Smooth muscle cell (in vitro differentiated cells): ENCODE measurements around the gene CYB5RL. TPM values are rescaled to one million over a fixed set of nuclear protein-coding genes. Genes with fewer than 3 reads are reported as not detected.

Experiments
- DNase-seq: peaks from one replicate; lab custom pipeline; 2025; ENCODE audit not compliant: unreplicated experiment; lab: John Stamatoyannopoulos, UW
- H2AFZ ChIP-seq: fragments of 200-600 bp; sonication (generic); 2 replicates; pipeline ENCODE4 v1.6.0; 2016; ENCODE audit warnings: antibody characterized with exemption, low read depth, mild to moderate bottlenecking
- H3F3A ChIP-seq: fragments of 200-600 bp; sonication (generic); 2 replicates; pipeline ENCODE4 v1.6.0; 2017; ENCODE audit warnings: antibody characterized with exemption, low read depth
- H3K27ac ChIP-seq: fragments of 200-600 bp; sonication (generic); 2 replicates; pipeline ENCODE4 v1.5.1; 2016; ENCODE audit warnings: low read depth, mild to moderate bottlenecking
- H3K27me3 ChIP-seq: fragments of 200-600 bp; sonication (generic); 2 replicates; pipeline ENCODE4 v1.6.1; 2016; ENCODE audit warnings: low read depth, mild to moderate bottlenecking
- H3K36me3 ChIP-seq: fragments of 200-600 bp; sonication (generic); 2 replicates; pipeline ENCODE4 v1.5.1; 2016; ENCODE audit warnings: low read depth
- H3K4me1 ChIP-seq: fragments of 200-600 bp; sonication (generic); 2 replicates; pipeline ENCODE4 v1.5.1; 2016; ENCODE audit warnings: low read depth
- H3K4me2 ChIP-seq: fragments of 200-600 bp; sonication (generic); 2 replicates; pipeline ENCODE4 v1.6.0; 2016; ENCODE audit warnings: mild to moderate bottlenecking
- H3K4me3 ChIP-seq: fragments of 200-600 bp; sonication (generic); 2 replicates; pipeline ENCODE4 v1.5.1; 2016; ENCODE audit warnings: mild to moderate bottlenecking
- H3K79me2 ChIP-seq: fragments of 200-600 bp; sonication (generic); 2 replicates; pipeline ENCODE4 v1.6.0; 2016; ENCODE audit warnings: low read depth, mild to moderate bottlenecking
- H3K9ac ChIP-seq: fragments of 200-600 bp; sonication (generic); 2 replicates; pipeline ENCODE4 v1.6.0; 2016; ENCODE audit warnings: low read depth
- H3K9me3 ChIP-seq: fragments of 200-600 bp; sonication (generic); replicated peaks from 2 replicates; pipeline ENCODE4 v1.5.1; 2016; ENCODE audit warnings: low read depth
- H4K20me1 ChIP-seq: fragments of 200-600 bp; sonication (generic); 2 replicates; pipeline ENCODE4 v1.6.0; 2016; ENCODE audit warnings: low read depth
- CTCF ChIP-seq: fragments of 200-600 bp; sonication (generic); IDR thresholded peaks from 2 replicates; pipeline ENCODE4 v1.5.1; 2017; ENCODE audit warnings: borderline replicate concordance, mild to moderate bottlenecking, antibody characterized with exemption; ENCODE audit not compliant: insufficient read depth, poor library complexity, severe bottlenecking
- WGBS: methylation state at CpG from one replicate; pipeline ENCODE4 v1.1.7; 2016; ENCODE audit warnings: low lambda C conversion rate; 5-methylcytosine and 5-hydroxymethylcytosine counted together
- polyA plus RNA-seq: library from polyadenylated mRNA; unstranded; fragments of >200 nt; fragmentation: Nextera tagmentation; extraction: Ambion mirVana; gene quantifications from 2 replicates; pipeline ENCODE4 v1.2.1, GENCODE V29; 2016
- total RNA-seq: library from RNA; depleted of rRNA; stranded (reverse); fragments of >200 nt; gene quantifications from 2 replicates; pipeline ENCODE4 v1.2.3, GENCODE V29; 2014

The CYB5RL gene
- total RNA-seq (1.3 and 1.5 TPM in 2 replicates), polyA plus RNA-seq (3.2 and 3.8 TPM in 2 replicates)

GRCh38 chr1:54199765-54200518 lies at the start of gene CYB5RL, which contains the start of gene MRPL37:
Gene CYB5RL (minus strand): TSS chr1:54200030. CDS start chr1:54195616, 4,414 bp downstream.
Gene MRPL37 (plus strand): TSS chr1:54200167. CDS start chr1:54200244, 77 bp downstream.
- Histone ChIP-seq H3K9me3 (no peaks in the 10 kb centered on the region), H3K4me2 (peak within 1 kb of the TSS; percentile 90), H3K27me3 (no peaks in the 10 kb centered on the region), H3K4me1 (peaks cover 10% of the 10 kb centered on the region), H3K36me3 (peaks cover 2% of the 10 kb centered on the region), H3K27ac (no peak within 1 kb of the TSS), H4K20me1 (no peaks in the 10 kb centered on the region), H3K9ac (peak within 1 kb of the TSS; percentile 82), H3K79me2 (peaks cover 33% of the 10 kb centered on the region), H2AFZ (peak within 1 kb of the TSS; percentile 86), H3F3A (no peaks in the 10 kb centered on the region), H3K4me3 (peak within 1 kb of the TSS; percentile 90)
- DNase-seq: peak; percentile 42
- WGBS: 1% methylated on average over 51 of the region's 51 CpGs
- TF ChIP-seq CTCF: no peak

- no peak for TF ChIP-seq CTCF
- H3K4me3 ChIP-seq: no peak overlapping the region
- peaks cover 7% of the 10 kb centered on the region for H3F3A ChIP-seq
- 93% methylated on average over 4 of the region's 4 CpGs for WGBS
- no peaks in the 10 kb centered on the region for H3K27me3 ChIP-seq
- peaks cover 8% of the 10 kb centered on the region for H3K4me1 ChIP-seq
- H3K27ac ChIP-seq: no peak overlapping the region
- no peak overlapping the region for H3K9ac ChIP-seq
- H3K79me2 ChIP-seq: no peaks in the 10 kb centered on the region
- peaks cover 65% of the 10 kb centered on the region for H4K20me1 ChIP-seq
- no peaks in the 10 kb centered on the region for H3K36me3 ChIP-seq
- H3K4me2 ChIP-seq: no peak overlapping the region
- DNase-seq: no peak
- no peaks in the 10 kb centered on the region for H3K9me3 ChIP-seq
- H2AFZ ChIP-seq: no peak overlapping the region
Observed at GRCh38 chr1:54248966-54249365, 49.1 kb upstream of the CYB5RL start.

GRCh38 chr1:54247863-54248515 lies 48.2 kb upstream of the CYB5RL start:
- no peak for TF ChIP-seq CTCF
- Histone ChIP-seq H3K9ac (no peak overlapping the region), H3K27me3 (no peaks in the 10 kb centered on the region), H3K79me2 (no peaks in the 10 kb centered on the region), H3K27ac (no peak overlapping the region), H3K4me2 (no peak overlapping the region), H3K9me3 (no peaks in the 10 kb centered on the region), H4K20me1 (peaks cover 58% of the 10 kb centered on the region), H3F3A (peaks cover 4% of the 10 kb centered on the region), H3K4me3 (no peak overlapping the region), H3K36me3 (no peaks in the 10 kb centered on the region), H3K4me1 (peaks cover 8% of the 10 kb centered on the region), H2AFZ (no peak overlapping the region)
- WGBS: 94% methylated on average over 11 of the region's 11 CpGs
- DNase-seq: no peak
